GM19240 (cell line): ENCODE data around the gene ZNF823.

Experiments used
- DNase-seq: peaks from one replicate; pipeline ENCODE4 v3.0.0; 2011; ENCODE audit warnings: low spot score; ENCODE audit not compliant: insufficient read length

The ZNF823 gene

DNA sequence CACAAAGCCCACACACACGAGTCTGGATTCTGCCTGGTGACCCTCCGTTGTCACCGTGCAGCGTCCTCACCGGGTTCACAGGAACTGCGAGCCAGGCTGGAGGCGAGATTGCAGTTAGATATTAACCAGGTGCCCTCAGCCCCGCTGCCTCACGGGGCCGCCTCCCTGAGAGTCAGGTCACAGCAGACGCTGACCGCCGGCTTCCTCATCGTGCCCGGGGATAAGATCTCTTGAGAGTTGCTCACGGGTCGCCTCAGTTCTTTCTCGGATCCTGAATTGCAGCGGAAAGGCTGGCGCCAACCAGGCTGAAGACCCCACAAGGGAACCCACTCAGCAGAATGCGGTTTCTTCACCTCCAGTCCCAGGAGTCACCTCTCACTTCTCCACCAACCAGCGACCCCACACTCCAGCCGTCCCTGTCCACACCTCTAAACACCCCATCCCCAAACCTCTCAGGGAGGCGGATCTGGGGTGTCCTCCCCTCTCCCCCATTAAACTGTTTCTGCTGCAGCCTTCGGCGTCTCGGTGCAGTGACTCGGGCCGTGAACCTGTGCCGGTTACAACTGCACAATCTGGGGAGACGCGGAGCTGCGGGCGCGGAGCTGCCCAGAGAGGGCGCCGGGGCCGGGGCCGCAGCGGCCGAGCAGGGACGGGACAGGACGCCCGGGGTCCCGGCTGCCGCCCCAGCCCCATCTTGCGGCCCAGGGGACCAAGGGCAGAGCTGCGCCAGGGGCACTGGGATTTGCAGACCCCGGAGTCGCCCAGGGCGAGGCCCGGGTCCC, 591 bp downstream of the ZNF823 start:
- DNase-seq = no peak

DNA sequence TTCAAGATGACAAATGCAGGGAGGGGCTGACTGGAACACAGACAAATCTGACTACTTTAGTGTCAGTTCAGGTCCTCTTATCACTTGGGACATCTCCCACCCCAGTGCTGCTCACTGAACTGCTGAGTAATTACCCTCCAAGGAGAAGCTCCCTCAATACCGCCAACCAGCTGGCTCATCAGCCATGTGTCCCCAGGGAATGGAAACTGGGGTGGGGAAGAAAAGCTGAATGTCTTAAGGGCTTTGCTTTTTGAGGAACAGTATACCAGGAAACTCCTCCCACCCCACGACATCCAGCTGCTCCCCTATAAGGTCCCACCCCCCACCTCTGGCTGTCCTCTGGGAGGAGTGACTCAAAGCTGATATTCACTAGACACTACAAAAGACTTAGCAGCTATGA, 2.0 kb downstream of the ZNF823 start:
- DNase-seq = no peak

- no peak for DNase-seq
Observed at GRCh38 chr19:11735375-11735774, 3.4 kb downstream of the ZNF823 start.

GRCh38 chr19:11729586-11729985, 9.2 kb downstream of the ZNF823 start:
- DNase-seq = no peak

DNA sequence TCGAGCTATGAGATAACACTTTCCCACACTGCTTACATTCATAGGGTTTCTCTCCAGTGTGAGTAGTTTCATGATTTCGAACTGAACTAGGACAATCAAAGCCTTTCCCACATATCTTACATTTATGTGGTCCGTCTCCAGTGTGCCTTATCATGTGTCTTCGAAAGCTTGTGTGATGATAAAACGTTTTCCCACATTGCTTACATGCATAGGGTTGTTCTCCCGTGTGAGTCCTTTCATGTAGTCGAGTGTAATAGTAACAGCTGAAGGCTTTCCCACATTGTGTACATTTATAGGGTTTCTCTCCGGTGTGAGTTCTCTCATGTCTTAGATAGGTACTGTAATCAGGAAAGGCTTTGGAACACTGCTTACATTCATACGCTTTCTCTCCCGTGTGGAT, 16.3 kb downstream of the ZNF823 start:
- DNase-seq = no peak

DNA sequence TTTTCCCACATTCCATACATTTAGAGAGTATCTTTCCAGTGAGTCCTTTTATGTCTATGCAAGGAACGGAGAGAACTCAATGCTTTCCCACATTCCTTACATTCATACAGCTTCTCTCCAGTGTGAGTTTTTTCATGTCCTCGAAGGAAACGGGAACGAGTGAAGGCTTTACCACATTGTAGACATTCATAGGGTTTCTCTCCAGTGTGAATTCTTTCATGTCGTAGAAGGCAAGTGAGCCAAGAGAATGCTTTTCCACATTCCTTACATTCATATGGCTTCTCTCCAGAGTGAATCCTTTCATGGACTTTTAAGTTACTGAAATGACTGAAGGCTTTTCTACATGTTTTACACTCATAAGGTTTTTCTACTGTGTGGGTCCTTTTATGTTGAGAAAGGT, 17.1 kb downstream of the ZNF823 start:
- no peak for DNase-seq

- DNase-seq = no peak
Observed at GRCh38 chr19:11710313-11710712, 28.4 kb downstream of the ZNF823 start.

GRCh38 chr19:11708457-11708856, 30.3 kb downstream of the ZNF823 start:
- no peak for DNase-seq

DNA sequence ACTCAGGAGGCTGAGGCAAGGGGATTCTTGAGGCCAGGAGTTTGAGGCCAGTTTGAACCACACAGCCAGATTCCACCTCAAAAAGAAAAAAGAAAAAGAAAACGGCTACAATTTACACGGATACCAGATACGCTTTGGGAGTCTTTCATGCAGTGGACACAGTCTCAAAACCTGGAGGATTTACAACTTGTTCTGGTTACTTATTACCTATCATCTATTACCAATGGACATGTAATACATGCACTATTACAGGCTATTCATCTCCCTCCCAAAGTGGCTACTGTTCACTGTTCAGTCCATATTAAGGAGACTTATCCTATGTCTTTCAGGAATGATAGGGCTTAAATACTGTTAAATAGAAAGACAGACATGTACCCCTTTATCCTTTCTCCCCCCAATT, 33.3 kb downstream of the ZNF823 start:
- no peak for DNase-seq

GRCh38 chr19:11704626-11705025, 34.1 kb downstream of the ZNF823 start:
- DNase-seq = no peak

DNA sequence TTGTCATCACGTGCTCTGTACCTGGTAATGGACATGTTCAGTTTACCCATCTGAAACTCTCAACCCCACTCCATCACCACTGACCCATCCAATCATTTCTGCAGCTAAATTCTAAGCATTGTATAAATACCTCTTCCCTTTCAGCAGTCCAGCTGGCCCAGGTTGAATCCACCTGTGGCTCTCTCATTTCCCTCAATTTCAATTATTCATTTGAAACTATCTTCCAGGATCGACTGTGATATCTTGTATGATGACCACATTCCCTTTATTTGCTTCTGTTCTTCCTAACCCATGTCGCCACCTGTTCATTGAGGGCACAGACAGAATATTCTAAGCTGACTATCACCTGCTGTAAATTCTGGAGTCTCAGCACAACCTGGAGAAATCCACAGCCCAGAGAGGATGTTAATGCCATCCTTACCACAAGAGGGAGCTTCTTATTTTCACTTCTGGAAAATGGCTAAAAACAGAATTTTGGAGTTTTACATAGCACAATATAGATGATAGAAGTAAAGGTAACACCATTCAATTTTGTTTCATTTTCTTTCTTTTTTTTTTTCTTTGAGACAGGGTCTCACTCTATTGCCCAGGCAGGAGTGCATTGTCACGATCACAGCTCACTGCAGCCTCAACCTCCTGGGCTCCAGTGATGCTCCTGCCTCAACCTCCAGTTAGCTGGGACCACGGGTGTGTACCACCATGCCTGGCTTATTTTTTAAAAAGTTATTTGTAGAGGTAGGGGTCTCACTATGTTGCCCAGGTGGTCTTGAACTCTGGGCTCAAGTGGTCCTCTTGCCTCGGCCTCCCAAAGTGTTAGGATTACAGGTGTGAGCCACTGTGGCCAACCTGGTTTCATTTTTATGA, 38.6 kb downstream of the ZNF823 start:
- no peak for DNase-seq

DNA sequence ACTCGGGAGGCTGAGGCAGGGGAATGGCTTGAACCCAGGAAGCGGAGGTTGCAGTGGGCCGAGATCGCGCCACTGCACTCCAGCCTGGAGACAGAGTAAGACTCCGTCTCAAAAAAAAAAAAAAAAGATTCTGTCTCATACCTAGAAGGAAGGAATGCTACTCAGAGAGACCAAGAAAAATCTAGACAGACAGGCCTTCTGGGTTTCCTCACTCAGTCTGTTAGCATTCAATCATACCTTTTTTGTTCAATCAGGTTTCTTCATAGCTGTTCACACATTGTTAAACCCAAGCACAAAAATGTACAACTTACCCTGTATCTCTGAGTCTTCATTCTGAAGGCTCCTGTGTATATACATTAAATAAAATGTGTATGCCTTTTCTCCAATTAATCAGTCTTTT, 40.5 kb downstream of the ZNF823 start:
- DNase-seq = no peak

DNA sequence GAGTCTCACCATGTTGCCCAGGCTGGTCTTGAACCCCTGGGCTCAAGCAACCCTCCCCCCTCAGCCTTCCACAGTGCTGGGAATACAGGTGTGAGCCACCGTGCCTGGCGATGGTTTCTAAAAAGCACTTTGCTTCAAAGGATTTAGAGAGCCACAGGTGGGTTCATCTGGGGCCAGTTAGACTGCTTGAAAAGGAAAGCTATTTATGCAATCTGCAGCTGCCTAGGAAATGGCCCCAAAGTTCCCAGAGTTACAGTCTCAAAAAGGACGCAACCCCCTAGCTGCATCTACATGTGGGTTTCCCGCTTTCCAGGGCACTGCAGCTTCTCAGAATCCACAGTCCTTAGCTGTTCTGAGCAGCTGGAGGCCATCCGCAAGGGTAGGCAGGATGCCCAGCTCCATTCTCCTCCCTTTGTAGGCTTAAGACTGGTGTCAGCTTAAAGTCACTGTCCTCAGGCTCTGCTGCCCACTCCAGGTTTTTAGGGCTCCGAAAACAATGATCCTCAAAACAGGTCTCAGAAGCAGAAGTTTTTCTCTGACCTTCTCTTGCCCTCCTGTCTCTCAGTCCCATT, 41.4 kb downstream of the ZNF823 start:
- DNase-seq = no peak

DNA sequence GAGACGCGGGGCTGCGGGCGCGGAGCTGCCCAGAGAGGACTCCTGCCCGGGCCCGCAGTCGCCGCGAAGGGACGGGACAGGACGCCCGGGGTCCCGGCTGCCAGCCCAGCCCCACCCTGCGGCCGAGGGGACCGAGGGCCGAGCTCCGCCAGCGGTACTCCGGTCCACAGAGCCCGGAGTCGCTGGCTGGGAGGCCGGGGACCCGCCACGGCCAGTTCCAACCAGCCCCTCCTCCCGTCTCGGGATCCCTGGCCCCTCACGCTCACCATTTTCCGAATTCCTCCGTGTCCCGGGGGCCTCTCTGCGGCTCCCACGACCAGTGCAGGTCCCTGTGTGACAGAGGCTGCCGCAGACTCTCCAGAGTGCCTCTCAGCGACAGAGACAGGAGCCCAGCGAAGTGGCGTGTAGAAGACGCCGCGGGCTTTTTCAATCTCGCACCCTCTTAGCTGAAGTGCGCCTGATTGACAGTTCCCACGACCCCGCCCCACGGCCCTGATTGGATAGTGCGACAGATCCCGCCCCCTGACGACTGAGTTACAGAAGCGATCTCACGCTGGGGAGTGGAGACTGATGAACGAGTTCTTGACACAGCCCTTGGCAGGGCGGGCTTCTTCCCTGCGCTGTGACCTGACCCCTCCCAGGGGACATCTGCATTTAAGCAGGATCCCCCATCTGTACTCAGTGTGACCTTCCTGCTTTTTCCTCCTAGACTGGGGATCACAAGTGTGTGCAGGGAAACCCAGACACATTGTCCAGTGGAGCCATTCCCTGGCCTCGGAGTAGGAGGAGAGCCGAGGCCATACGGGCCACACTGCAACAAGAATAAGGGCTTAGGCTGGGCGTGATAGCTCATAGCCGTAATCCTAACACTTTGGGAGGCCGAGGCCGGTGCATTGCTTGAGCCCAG, 44.0 kb downstream of the ZNF823 start:
- DNase-seq = peak; percentile 65

DNA sequence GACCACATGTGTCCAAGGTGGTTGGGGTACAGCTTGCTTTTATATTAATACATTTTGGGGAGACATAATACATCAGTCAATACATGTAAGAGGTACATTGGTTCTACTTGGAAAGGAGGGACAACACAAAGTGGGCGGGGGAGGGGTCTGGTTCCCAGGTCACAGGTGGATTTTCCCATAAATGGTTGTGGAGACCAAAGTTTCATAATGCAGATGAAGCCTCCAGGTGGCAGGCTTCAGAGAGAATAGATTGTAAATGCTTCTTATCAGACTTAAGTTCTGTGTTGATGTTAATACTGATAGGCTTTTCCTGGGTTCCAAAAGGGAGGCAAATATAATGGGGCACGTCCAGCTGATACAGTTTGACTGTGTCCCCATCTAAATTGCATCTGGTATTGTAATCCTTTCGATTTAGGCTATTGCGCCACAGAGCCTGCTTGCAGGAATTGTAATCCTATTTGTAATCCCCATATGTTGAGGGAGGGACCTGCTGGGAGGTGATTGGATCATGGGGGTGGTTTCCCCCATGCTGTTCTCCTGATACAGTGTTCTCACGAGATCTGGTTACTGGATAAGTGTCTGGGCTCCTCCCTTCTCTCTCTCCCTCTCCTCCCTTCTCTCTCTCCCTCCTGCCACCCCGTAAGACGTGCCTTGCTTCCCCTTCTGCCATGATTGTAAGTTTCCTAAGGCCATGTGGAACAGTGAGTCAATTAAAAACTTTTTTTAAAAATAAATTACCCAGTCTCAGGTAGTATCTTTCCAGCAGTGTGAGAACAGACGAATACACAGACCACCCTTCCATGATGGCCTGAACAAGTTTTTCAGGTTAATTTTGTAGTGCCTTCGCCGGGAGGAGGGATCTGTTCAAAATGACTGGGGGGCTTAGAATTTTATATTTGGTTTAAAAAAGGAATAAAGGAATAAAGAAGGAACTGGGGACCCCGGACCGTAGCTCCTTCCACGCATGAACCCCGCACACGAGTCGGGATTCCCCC, 44.9 kb downstream of the ZNF823 start:
- DNase-seq = no peak

- DNase-seq = no peak
Observed at GRCh38 chr19:11692127-11692790, 46.5 kb downstream of the ZNF823 start.

GRCh38 chr19:11685676-11686650, 52.8 kb downstream of the ZNF823 start:
- DNase-seq = no peak

- DNase-seq = no peak
Observed at GRCh38 chr19:11684987-11685675, 53.6 kb downstream of the ZNF823 start.
